Measurements from ENCODE around the gene ITM2C.

Gene ITM2C

DNA sequence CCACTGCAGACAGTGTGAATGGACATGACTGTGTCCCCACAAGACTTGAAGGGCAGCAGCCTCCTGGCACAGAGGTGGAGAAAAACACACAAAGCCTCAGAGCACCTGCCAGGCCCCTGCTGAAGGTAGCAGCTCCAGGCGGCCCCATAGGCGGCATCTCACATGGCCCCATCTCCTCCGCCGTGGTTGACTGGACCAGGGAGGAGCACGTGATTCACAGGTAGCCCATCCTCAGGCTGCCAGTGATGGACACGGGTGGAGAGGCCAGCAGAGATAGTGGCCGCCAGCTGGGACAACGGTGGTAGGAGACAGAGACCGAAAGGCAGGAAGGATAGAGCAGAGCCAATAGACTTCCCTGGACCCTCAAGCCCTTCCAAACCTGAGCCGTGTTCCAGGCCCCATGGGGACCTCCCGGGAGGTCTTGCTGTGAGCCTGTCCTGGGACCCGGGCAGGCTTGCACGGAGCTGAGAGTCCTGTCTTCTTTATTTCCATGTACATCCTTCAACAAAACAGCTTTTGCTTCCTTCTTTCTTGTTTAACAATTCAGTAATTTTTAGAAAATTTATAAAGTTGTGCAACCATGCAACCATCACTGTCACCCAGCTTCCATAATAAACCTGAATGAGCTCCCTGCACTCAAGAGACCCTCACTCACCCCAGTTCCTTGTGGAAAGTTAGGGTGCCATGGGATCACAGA lies 33.4 kb downstream of the ITM2C start:
- H3K27ac ChIP-seq: no peak overlapping the region
- H3K27me3 ChIP-seq (replicated peaks): peaks cover 8% of the 10 kb centered on the region
- no peak overlapping the region for H3K4me3 ChIP-seq (ENCODE audit: low read depth, low read length)
- TF ChIP-seq, protein P1, sequence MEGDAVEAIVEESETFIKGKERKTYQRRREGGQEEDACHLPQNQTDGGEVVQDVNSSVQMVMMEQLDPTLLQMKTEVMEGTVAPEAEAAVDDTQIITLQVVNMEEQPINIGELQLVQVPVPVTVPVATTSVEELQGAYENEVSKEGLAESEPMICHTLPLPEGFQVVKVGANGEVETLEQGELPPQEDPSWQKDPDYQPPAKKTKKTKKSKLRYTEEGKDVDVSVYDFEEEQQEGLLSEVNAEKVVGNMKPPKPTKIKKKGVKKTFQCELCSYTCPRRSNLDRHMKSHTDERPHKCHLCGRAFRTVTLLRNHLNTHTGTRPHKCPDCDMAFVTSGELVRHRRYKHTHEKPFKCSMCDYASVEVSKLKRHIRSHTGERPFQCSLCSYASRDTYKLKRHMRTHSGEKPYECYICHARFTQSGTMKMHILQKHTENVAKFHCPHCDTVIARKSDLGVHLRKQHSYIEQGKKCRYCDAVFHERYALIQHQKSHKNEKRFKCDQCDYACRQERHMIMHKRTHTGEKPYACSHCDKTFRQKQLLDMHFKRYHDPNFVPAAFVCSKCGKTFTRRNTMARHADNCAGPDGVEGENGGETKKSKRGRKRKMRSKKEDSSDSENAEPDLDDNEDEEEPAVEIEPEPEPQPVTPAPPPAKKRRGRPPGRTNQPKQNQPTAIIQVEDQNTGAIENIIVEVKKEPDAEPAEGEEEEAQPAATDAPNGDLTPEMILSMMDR (IDR thresholded peaks at IDR 0.05; ENCODE audit: low read depth, low read length, missing control alignments): no peak
- in situ Hi-C loops (cut with HindIII; ENCODE audit: low pct_ligation_motif_present, low sequenced_read_pairs): no loop called here
- DNase-seq: no peak
- H3K36me3 ChIP-seq (replicated peaks): no peaks in the 10 kb centered on the region

DNA sequence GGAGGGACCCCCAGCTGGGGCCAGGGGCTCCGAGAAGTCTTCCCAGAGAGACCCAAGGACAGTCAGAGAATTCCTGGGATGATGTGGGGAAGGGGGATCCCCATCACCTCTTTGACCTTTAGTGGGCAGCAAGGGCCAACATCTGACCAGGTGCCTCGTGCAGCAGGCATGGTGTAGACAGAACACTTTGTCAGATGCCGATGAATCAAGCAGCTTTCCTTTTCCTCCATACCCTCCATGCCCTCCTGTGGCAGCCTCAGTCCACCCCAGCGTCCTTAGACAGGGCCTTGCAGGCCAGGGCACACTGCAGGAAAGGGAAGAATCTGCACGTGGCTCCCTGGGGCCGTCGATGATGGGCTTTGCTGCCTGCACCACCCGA lies 34.0 kb downstream of the ITM2C start:
- DNase-seq: no peak
- Histone ChIP-seq H3K4me3 (ENCODE audit: low read depth, low read length) (no peak overlapping the region), H3K27ac (no peak overlapping the region), H3K36me3 (replicated peaks) (no peaks in the 10 kb centered on the region), H3K27me3 (replicated peaks) (peaks cover 8% of the 10 kb centered on the region)
- in situ Hi-C loops (cut with HindIII; ENCODE audit: low pct_ligation_motif_present, low sequenced_read_pairs): no loop called here
- TF ChIP-seq, protein P1 (IDR thresholded peaks at IDR 0.05; ENCODE audit: low read depth, low read length, missing control alignments): no peak

DNA sequence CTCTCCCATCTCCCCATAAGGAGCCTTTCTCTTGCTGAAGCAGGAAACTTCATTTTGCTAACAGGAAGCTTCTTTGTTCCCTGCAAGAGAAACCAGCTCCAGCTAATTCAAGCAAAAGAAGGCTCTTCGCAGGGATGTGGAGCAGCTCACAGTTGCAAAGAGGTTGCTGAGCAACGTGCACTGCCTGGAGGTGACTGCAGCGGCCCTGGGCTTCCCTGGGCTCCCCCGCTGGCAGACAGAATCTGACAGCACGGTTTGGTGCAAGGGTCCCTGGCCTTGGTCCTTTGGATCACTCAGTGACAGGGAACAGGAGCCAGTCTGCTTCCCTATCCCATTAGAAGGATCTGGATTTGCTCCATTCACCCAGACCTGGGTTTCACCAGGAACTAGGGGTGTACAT lies 34.5 kb downstream of the ITM2C start:
- Histone ChIP-seq H3K36me3 (replicated peaks) (no peaks in the 10 kb centered on the region), H3K27ac (no peak overlapping the region), H3K27me3 (replicated peaks) (peaks cover 8% of the 10 kb centered on the region), H3K4me3 (ENCODE audit: low read depth, low read length) (no peak overlapping the region)
- DNase-seq: no peak
- in situ Hi-C loops (cut with HindIII; ENCODE audit: low pct_ligation_motif_present, low sequenced_read_pairs): no loop called here
- TF ChIP-seq, protein P1 (IDR thresholded peaks at IDR 0.05; ENCODE audit: low read depth, low read length, missing control alignments): no peak

DNA sequence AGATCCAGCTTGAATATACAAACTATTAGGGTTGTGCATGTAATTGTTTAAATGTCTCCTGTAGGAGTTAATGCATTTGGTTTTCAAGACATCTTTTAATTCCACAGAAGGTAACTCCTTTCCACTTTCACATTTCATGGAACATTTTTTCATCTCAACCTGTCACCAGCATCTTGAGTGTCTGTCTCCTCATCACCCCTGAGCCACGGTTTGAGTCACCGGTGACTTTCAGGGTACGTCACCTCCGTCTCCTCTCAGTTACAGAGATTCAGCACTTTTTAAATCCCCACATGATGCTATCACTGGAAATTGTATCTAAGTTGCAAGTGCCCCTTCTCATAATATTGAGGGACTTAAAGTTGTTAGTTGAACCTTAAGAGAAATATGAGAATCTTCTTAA lies 35.0 kb downstream of the ITM2C start:
- H3K36me3 ChIP-seq (replicated peaks): no peaks in the 10 kb centered on the region
- no peak overlapping the region for H3K27ac ChIP-seq
- TF ChIP-seq, protein P1 (IDR thresholded peaks at IDR 0.05; ENCODE audit: low read depth, low read length, missing control alignments): no peak
- no peak for DNase-seq
- in situ Hi-C loops (cut with HindIII; ENCODE audit: low pct_ligation_motif_present, low sequenced_read_pairs): no loop called here
- H3K4me3 ChIP-seq (ENCODE audit: low read depth, low read length): no peak overlapping the region
- peaks cover 8% of the 10 kb centered on the region for H3K27me3 ChIP-seq (replicated peaks)

DNA sequence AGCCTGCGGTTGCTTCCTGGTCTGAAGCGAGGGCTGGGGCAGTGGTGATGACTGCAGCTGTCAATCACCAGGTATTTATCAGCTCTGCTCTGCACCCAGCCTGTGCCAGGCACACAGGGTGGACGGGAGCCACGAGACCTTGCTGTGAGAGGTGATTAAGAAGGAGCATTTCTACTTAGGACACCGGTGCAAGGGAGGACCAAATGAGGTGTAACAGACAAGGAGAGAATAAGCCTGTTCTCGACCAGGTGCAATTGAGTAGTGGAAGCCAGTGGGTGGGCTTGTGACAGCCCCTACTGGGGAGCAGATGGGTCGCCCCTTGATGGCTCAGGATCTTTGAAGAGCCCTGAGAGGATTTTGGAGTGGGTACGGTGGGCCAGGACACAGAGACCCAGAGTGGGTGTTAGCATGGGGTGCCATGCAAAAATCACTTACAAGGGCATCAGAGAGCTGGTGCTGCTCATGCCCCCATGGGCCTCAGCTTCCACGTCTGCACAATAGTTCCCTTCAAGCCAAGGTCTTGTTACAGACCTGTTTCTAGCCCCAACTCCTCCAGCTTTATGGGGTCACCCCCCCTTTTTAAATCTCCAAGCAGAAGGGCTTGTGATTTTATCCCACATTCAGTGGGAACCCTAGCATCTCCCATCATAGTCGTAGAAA lies 35.7 kb downstream of the ITM2C start:
- Histone ChIP-seq H3K36me3 (replicated peaks) (no peaks in the 10 kb centered on the region), H3K27ac (no peak overlapping the region), H3K27me3 (replicated peaks) (peaks cover 8% of the 10 kb centered on the region), H3K4me3 (ENCODE audit: low read depth, low read length) (no peak overlapping the region)
- in situ Hi-C loops (cut with HindIII; ENCODE audit: low pct_ligation_motif_present, low sequenced_read_pairs): no loop called here
- TF ChIP-seq, protein P1 (IDR thresholded peaks at IDR 0.05; ENCODE audit: low read depth, low read length, missing control alignments): no peak
- DNase-seq: no peak
